CD4-positive, alpha-beta T cell (primary cell): Measurements from ENCODE around the gene MAP2K3. TPM values are rescaled to one million over a fixed set of nuclear protein-coding genes. Genes with fewer than 3 reads are reported as not detected.
A peak's percentile ranks its signal among the peaks of the same experiment; 100 is the strongest.
"Not testable (repeated sequence)": the region's sequence is repeated elsewhere in the genome, so short reads cannot be mapped to it uniquely, and the experiment has no call there.

Source experiments
- ATAC-seq: fragments of 200-7000 bp; cut with Tn5 transposase; one replicate; pipeline ENCODE4 v1.10.0; 2022; ENCODE audit warnings: mild to moderate bottlenecking; ENCODE audit not compliant: poor library complexity
- CTCF ChIA-PET: fragments of 350-600 bp; sonication (Branson Sonifier 250); formaldehyde crosslinking; loops from one replicate; lab custom pipeline; 2021; ENCODE audit warnings: antibody characterized with exemption, inconsistent platforms; lab: Charles Lee
- POLR2A ChIA-PET: fragments of 350-600 bp; sonication (Branson Sonifier 250); formaldehyde crosslinking; loops from one replicate; lab custom pipeline; 2021; ENCODE audit warnings: antibody characterized with exemption, inconsistent platforms; lab: Charles Lee
- DNase-seq, 14 experiments: peaks; one replicate each; pipeline ENCODE4 v3.0.0-alpha.2; 2013 to 2020; ENCODE audit warnings: mixed read lengths in 2 of 14
- H3K27ac ChIP-seq, 2 donors: one replicate each; pipeline versions ENCODE4 v1.5.1 to v1.7.0; 2013; ENCODE audit warnings: low read length in 2 of 2, low read depth in 1 of 2, mild to moderate bottlenecking in 1 of 2
- H3K27me3 ChIP-seq, 2 experiments: 1 replicate in 1 of 2; 2 replicates in 1 of 2; pipeline versions ENCODE4 v1.6.1 to v1.7.0; 2013; ENCODE audit warnings: low read length in 2 of 2, control low read depth in 1 of 2, mild to moderate bottlenecking in 1 of 2, moderate library complexity in 1 of 2; ENCODE audit not compliant: insufficient read depth in 2 of 2, control insufficient read depth in 1 of 2
- H3K36me3 ChIP-seq: one replicate; pipeline ENCODE4 v1.6.1; 2013; ENCODE audit warnings: low read length, control low read depth; ENCODE audit not compliant: insufficient read depth
- H3K4me1 ChIP-seq: one replicate; pipeline ENCODE4 v1.6.1; 2013; ENCODE audit warnings: low read length, control low read depth; ENCODE audit not compliant: insufficient read depth
- H3K4me3 ChIP-seq: one replicate; pipeline ENCODE4 v1.5.1; 2013; ENCODE audit warnings: mild to moderate bottlenecking, low read length, moderate library complexity
- H3K9me3 ChIP-seq, 2 experiments: 1 replicate in 1 of 2; 2 replicates in 1 of 2; pipeline versions ENCODE4 v1.6.1 to v1.7.0; 2013; ENCODE audit warnings: low read length in 2 of 2, mild to moderate bottlenecking in 2 of 2, control low read depth in 1 of 2, moderate library complexity in 1 of 2; ENCODE audit not compliant: control insufficient read depth in 1 of 2, insufficient read depth in 1 of 2
- H3K27ac Mint-ChIP-seq: one replicate; pipeline ENCODE4 v1.8.0; 2020; ENCODE audit warnings: mixed read lengths
- H3K27me3 Mint-ChIP-seq: one replicate; pipeline ENCODE4 v1.8.0; 2021; ENCODE audit warnings: mixed read lengths
- H3K36me3 Mint-ChIP-seq: one replicate; pipeline ENCODE4 v1.8.0; 2021; ENCODE audit warnings: low read depth, mixed read lengths
- H3K4me1 Mint-ChIP-seq: one replicate; pipeline ENCODE4 v1.8.0; 2021; ENCODE audit warnings: low read depth, mixed read lengths
- H3K4me3 Mint-ChIP-seq: one replicate; pipeline ENCODE4 v1.8.0; 2020; ENCODE audit warnings: mild to moderate bottlenecking, mixed read lengths
- H3K9me3 Mint-ChIP-seq: one replicate; pipeline ENCODE4 v1.8.0; 2020; ENCODE audit warnings: mixed read lengths
- intact Hi-C, 2 experiments: fragments of 100-400 bp; cut with DNase I in 1 of 2; cut with micrococcal nuclease in 1 of 2; formaldehyde crosslinking; loops; one replicate each; pipeline versions ENCODE4 v1.15.1 to v1.9.0; 2023 to 2025; cut with DNase I, micrococcal nuclease
- total RNA-seq, 174 experiments: library from RNA in 2 of 174; stranded (reverse) in 2 of 174; gene quantifications; one replicate each; pipeline ENCODE4 v1.2.3 and lab custom pipeline; 2021 to 2026
- TF ChIP-seq, protein P1 (sequence below): fragments of 200-600 bp; IDR thresholded peaks from one replicate; pipeline ENCODE4 v1.8.0; 2022; ENCODE audit warnings: antibody characterized with exemption, mild to moderate bottlenecking

MAP2K3 gene
- total RNA-seq, 2 experiments from 2014 or later, result 36.8 to 38.5 TPM

GRCh38 chr17:21310061-21310765 is 25.7 kb downstream of the MAP2K3 start:
- H3K4me3 ChIP-seq, H3K4me3 Mint-ChIP-seq, H3K27me3 ChIP-seq, H3K4me1 ChIP-seq, ATAC-seq, H3K27ac ChIP-seq, H3K27me3 Mint-ChIP-seq, CTCF ChIA-PET, POLR2A ChIA-PET, H3K27ac Mint-ChIP-seq, H3K4me1 Mint-ChIP-seq, H3K9me3 Mint-ChIP-seq: not testable (repeated sequence)
- intact Hi-C loops, result loop anchor here (10.0 kb wide), 3 partner anchors 145 to 205 kb away; partner anchors contain the start of gene DHRS7B (in 1 of the 2)
- DNase-seq, result peak in 2 of 14 experiments; percentile 8 to 19
- H3K9me3 ChIP-seq, result peaks cover 0 to 11% of the 10 kb centered on the region in 2 experiments
- H3K36me3 Mint-ChIP-seq, result peaks cover 59% of the 10 kb centered on the region
- H3K36me3 ChIP-seq, result peaks cover 16% of the 10 kb centered on the region

DNA sequence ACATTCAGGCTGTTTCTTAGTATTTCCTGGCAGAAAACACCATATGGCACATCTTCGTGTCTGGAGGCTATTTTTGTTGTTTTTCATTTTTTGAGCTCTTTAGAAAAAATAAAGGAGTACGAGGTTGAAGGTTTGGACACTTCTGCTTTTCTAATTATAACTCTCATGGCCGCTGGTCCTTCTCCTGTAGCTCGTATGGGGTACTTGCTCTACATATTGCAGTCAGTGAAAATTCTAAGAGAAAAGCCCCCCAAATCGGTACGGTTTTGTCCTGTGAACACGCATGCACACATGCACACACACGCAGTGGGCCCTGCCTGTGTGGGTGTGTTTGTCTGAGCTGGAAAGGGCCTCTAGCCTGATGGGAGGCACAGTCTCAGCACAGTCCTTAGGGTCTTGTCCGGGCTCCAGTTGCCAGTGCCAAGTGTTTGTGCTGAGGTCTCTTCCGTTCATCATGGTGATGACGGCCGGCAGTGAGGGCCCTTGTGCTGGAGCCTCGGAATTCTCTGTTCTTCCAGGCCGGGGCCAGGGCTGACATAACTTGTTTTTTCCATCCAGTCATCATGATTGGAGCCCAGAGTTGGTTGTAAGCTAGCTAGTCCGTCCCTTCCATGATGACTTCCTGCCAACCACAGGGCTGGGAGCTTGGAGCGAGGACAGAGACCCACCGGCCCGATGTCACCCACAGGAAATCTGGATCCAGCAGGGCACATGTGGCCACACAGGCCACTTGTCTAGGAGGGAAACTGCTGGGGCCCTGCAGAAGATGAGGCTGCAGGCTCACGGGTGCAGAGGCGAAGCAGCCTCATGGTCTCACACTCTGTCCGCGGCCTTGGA is 26.5 kb downstream of the MAP2K3 start:
- H3K27ac Mint-ChIP-seq, H3K27me3 Mint-ChIP-seq, DNase-seq, H3K4me3 ChIP-seq, H3K9me3 Mint-ChIP-seq, H3K9me3 ChIP-seq, H3K4me1 ChIP-seq, H3K4me1 Mint-ChIP-seq, POLR2A ChIA-PET, ATAC-seq, H3K4me3 Mint-ChIP-seq, CTCF ChIA-PET, H3K27me3 ChIP-seq, H3K27ac ChIP-seq: not testable (repeated sequence)
- peaks cover 16% of the 10 kb centered on the region for H3K36me3 ChIP-seq
- H3K36me3 Mint-ChIP-seq, result peaks cover 52% of the 10 kb centered on the region
- intact Hi-C loops, result loop anchor here (10.0 kb wide), 3 partner anchors 144 to 204 kb away; partner anchors contain the start of gene DHRS7B (in 1 of the 2)

- ChIA-PET POLR2A (no interaction called here), CTCF (no interaction called here)
- no peaks in the 10 kb centered on the region for H3K27me3 ChIP-seq
- H3K27ac ChIP-seq, result no peak overlapping the region
- Mint-ChIP-seq H3K27me3 (no peaks in the 10 kb centered on the region), H3K9me3 (no peaks in the 10 kb centered on the region), H3K4me3 (no peak overlapping the region), H3K4me1 (no peaks in the 10 kb centered on the region), H3K36me3 (peaks cover 37% of the 10 kb centered on the region), H3K27ac (no peak overlapping the region)
- H3K36me3 ChIP-seq, result peaks cover 13% of the 10 kb centered on the region
- no peak for ATAC-seq
- peak in 2 of 14 experiments; percentile 6 to 24 for DNase-seq
- intact Hi-C loops, result loop anchor here (10.0 kb wide), 3 partner anchors 141 to 201 kb away; partner anchors contain the start of gene DHRS7B (in 1 of the 2)
- H3K4me1 ChIP-seq, result peaks cover 5% of the 10 kb centered on the region
- H3K9me3 ChIP-seq, result peaks cover 0 to 6% of the 10 kb centered on the region in 2 experiments
- TF ChIP-seq, protein P1, sequence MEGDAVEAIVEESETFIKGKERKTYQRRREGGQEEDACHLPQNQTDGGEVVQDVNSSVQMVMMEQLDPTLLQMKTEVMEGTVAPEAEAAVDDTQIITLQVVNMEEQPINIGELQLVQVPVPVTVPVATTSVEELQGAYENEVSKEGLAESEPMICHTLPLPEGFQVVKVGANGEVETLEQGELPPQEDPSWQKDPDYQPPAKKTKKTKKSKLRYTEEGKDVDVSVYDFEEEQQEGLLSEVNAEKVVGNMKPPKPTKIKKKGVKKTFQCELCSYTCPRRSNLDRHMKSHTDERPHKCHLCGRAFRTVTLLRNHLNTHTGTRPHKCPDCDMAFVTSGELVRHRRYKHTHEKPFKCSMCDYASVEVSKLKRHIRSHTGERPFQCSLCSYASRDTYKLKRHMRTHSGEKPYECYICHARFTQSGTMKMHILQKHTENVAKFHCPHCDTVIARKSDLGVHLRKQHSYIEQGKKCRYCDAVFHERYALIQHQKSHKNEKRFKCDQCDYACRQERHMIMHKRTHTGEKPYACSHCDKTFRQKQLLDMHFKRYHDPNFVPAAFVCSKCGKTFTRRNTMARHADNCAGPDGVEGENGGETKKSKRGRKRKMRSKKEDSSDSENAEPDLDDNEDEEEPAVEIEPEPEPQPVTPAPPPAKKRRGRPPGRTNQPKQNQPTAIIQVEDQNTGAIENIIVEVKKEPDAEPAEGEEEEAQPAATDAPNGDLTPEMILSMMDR, result no peak
- no peak overlapping the region for H3K4me3 ChIP-seq
These were observed 28.8 kb downstream of the MAP2K3 start for GRCh38 chr17:21313320-21313719.

DNA sequence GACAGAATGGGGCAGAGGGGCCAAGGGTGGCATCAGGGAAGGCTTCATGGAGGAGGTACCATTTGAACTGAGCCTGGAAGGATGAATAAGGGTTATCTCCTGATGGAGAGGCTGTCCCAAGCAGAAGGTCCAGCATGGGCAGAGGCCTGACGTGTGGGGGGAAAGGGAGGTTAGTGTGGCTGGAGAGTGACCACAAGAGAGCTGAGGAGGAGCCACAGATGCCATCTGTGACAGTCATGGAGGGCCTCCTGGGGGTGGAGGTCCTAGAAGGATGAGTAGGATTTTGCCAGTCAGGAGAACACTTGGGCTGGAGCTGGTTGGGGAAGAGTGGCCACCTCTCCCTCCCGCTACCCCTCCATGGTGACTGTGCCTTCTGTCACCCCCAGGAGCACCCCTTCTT is 29.2 kb downstream of the MAP2K3 start:
- H3K9me3 ChIP-seq, H3K36me3 ChIP-seq, H3K4me3 Mint-ChIP-seq, ATAC-seq, H3K27me3 ChIP-seq, POLR2A ChIA-PET, H3K4me1 ChIP-seq, CTCF ChIA-PET, H3K27ac Mint-ChIP-seq, H3K4me3 ChIP-seq, H3K27ac ChIP-seq, H3K4me1 Mint-ChIP-seq, H3K27me3 Mint-ChIP-seq, H3K9me3 Mint-ChIP-seq: not testable (repeated sequence)
- DNase-seq, result peak in 1 of 14 experiments; percentile 11
- intact Hi-C loops, result loop anchor here (2.0 to 10.0 kb wide), 5 partner anchors 33 to 201 kb away; partner anchors contain the start of gene DHRS7B (in 1 of the 2)
- H3K36me3 Mint-ChIP-seq, result peaks cover 32% of the 10 kb centered on the region

GRCh38 chr17:21314261-21314664 is 29.8 kb downstream of the MAP2K3 start:
- H3K4me3 ChIP-seq, H3K36me3 ChIP-seq, H3K4me1 Mint-ChIP-seq, H3K9me3 Mint-ChIP-seq, H3K4me1 ChIP-seq, H3K9me3 ChIP-seq, H3K27me3 ChIP-seq, H3K27me3 Mint-ChIP-seq, H3K4me3 Mint-ChIP-seq, POLR2A ChIA-PET, ATAC-seq, H3K27ac Mint-ChIP-seq, H3K27ac ChIP-seq, CTCF ChIA-PET: not testable (repeated sequence)
- DNase-seq, result peak in 2 of 14 experiments; percentile 12 to 18
- intact Hi-C loops, result loop anchor here (2.0 to 10.0 kb wide), 5 partner anchors 33 to 201 kb away; partner anchors contain the start of gene DHRS7B (in 1 of the 2)
- H3K36me3 Mint-ChIP-seq, result peaks cover 27% of the 10 kb centered on the region

DNA sequence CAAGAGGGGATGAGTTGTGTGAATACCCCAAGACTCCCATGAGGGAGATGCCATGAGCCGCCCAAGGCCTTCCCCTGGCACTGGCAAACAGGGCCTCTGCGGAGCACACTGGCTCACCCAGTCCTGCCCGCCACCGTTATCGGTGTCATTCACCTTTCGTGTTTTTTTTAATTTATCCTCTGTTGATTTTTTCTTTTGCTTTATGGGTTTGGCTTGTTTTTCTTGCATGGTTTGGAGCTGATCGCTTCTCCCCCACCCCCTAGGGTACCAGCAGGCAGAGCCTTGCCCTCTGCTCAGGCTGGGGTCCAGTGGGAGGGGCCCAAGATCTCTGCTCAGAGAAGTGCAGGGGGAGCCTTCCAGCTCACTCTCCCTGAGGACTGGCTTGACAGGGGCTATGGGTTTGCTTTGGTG is 30.2 kb downstream of the MAP2K3 start:
- intact Hi-C loops, result loop anchor here (2.0 to 10.0 kb wide), 5 partner anchors 34 to 200 kb away; partner anchors contain the start of gene DHRS7B (in 1 of the 2)
- H3K36me3 Mint-ChIP-seq, result peaks cover 24% of the 10 kb centered on the region
- CTCF ChIA-PET, result interaction anchor here (0.7 kb wide), 1 partner anchor 204 kb away, joined by 3 read pairs; no protein-coding TSS in a partner anchor
- H3K9me3 ChIP-seq, H3K4me1 ChIP-seq, H3K4me3 Mint-ChIP-seq, H3K4me3 ChIP-seq, H3K27ac ChIP-seq, ATAC-seq, H3K9me3 Mint-ChIP-seq, H3K27me3 Mint-ChIP-seq, H3K36me3 ChIP-seq, H3K27ac Mint-ChIP-seq, POLR2A ChIA-PET, H3K4me1 Mint-ChIP-seq, H3K27me3 ChIP-seq: not testable (repeated sequence)
- peak in 2 of 14 experiments; percentile 12 to 20 for DNase-seq
